Measurements from ENCODE around the gene KCNRG. TPM values are rescaled to one million over a fixed set of nuclear protein-coding genes. Genes with fewer than 3 reads are reported as not detected.

Gene KCNRG
- total RNA-seq, 1 donor from 2014 or later: 4.2 TPM

- FAIRE-seq: no peak
- TF ChIP-seq CTCF (IDR thresholded peaks at IDR 0.05; ENCODE audit: insufficient read depth, low read length, severe bottlenecking): no peak
- no peak for DNase-seq (ENCODE audit: low read depth)
- H3K4me3 ChIP-seq (ENCODE audit: low read depth, low read length): no peak overlapping the region
- no peaks in the 10 kb centered on the region for H3K36me3 ChIP-seq (ENCODE audit: control insufficient read depth, insufficient read depth, low read length)
- no peaks in the 10 kb centered on the region for H3K27me3 ChIP-seq (ENCODE audit: control insufficient read depth, insufficient read depth, low read length)
Observed at GRCh38 chr13:50070186-50070585, 54.9 kb downstream of the KCNRG start.

Other genes with a start within 250 kb of the KCNRG start
- gene KPNA3, start 222.8 kb upstream of the KCNRG start, total RNA-seq: 25.9 and 26.9 TPM in 2 replicates
- gene SPRYD7, start 79.1 kb upstream of the KCNRG start, total RNA-seq: 5.0 and 7.4 TPM in 2 replicates
- 17.5 and 19.0 TPM in 2 replicates for gene TRIM13, start 18.4 kb upstream of the KCNRG start, total RNA-seq

Measured in bronchial epithelial cell (primary cell).